Activated naive CD4-positive, alpha-beta T cell treated with anti-CD3 and anti-CD28 coated beads, Interleukin-2, amount 50 U/mL, for 24 hours (primary cell): ENCODE measurements around the gene C1orf116.

Experiments used
- H3K27ac Mint-ChIP-seq: one replicate; pipeline ENCODE4 v1.8.0; 2021; ENCODE audit warnings: mild to moderate bottlenecking, mixed read lengths
- H3K27me3 Mint-ChIP-seq: one replicate; pipeline ENCODE4 v1.8.0; 2021; ENCODE audit warnings: mixed read lengths
- H3K36me3 Mint-ChIP-seq: one replicate; pipeline ENCODE4 v1.8.0; 2021; ENCODE audit warnings: mixed read lengths
- H3K4me1 Mint-ChIP-seq: one replicate; pipeline ENCODE4 v1.8.0; 2021; ENCODE audit warnings: mixed read lengths
- H3K4me3 Mint-ChIP-seq: one replicate; pipeline ENCODE4 v1.8.0; 2021; ENCODE audit warnings: mild to moderate bottlenecking, mixed read lengths
- H3K9me3 Mint-ChIP-seq: one replicate; pipeline ENCODE4 v1.8.0; 2021; ENCODE audit warnings: mixed read lengths

C1orf116 gene

GRCh38 chr1:207021139-207021861, 11.3 kb downstream of the C1orf116 start:
- Mint-ChIP-seq H3K27me3 (peaks cover 3% of the 10 kb centered on the region), H3K4me3 (no peak overlapping the region), H3K9me3 (no peaks in the 10 kb centered on the region), H3K27ac (no peak overlapping the region), H3K4me1 (no peaks in the 10 kb centered on the region), H3K36me3 (no peaks in the 10 kb centered on the region)

- Mint-ChIP-seq H3K4me1 (no peaks in the 10 kb centered on the region), H3K27ac (no peak overlapping the region), H3K9me3 (no peaks in the 10 kb centered on the region), H3K4me3 (no peak overlapping the region), H3K36me3 (no peaks in the 10 kb centered on the region), H3K27me3 (peaks cover 2% of the 10 kb centered on the region)
Observed at GRCh38 chr1:207020709-207021107, 11.8 kb downstream of the C1orf116 start.

- Mint-ChIP-seq H3K36me3 (no peaks in the 10 kb centered on the region), H3K4me1 (no peaks in the 10 kb centered on the region), H3K27ac (no peak overlapping the region), H3K9me3 (no peaks in the 10 kb centered on the region), H3K27me3 (no peaks in the 10 kb centered on the region), H3K4me3 (no peak overlapping the region)
Observed at GRCh38 chr1:207020065-207020708, 12.4 kb downstream of the C1orf116 start.

- Mint-ChIP-seq H3K9me3 (no peaks in the 10 kb centered on the region), H3K36me3 (no peaks in the 10 kb centered on the region), H3K4me3 (no peak overlapping the region), H3K27me3 (no peaks in the 10 kb centered on the region), H3K4me1 (no peaks in the 10 kb centered on the region), H3K27ac (no peak overlapping the region)
Observed at GRCh38 chr1:207019661-207020060, 12.9 kb downstream of the C1orf116 start.

GRCh38 chr1:207019161-207019560, 13.4 kb downstream of the C1orf116 start:
- no peaks in the 10 kb centered on the region for H3K36me3 Mint-ChIP-seq
- no peaks in the 10 kb centered on the region for H3K4me1 Mint-ChIP-seq
- H3K27me3 Mint-ChIP-seq, result peaks cover 2% of the 10 kb centered on the region
- no peak overlapping the region for H3K4me3 Mint-ChIP-seq
- no peak overlapping the region for H3K27ac Mint-ChIP-seq
- H3K9me3 Mint-ChIP-seq, result no peaks in the 10 kb centered on the region

- H3K4me1 Mint-ChIP-seq, result no peaks in the 10 kb centered on the region
- no peak overlapping the region for H3K27ac Mint-ChIP-seq
- H3K4me3 Mint-ChIP-seq, result no peak overlapping the region
- H3K27me3 Mint-ChIP-seq, result peaks cover 3% of the 10 kb centered on the region
- no peaks in the 10 kb centered on the region for H3K9me3 Mint-ChIP-seq
- no peaks in the 10 kb centered on the region for H3K36me3 Mint-ChIP-seq
Observed at GRCh38 chr1:207018707-207019106, 13.8 kb downstream of the C1orf116 start.

- H3K4me1 Mint-ChIP-seq, result no peaks in the 10 kb centered on the region
- H3K27me3 Mint-ChIP-seq, result peaks cover 3% of the 10 kb centered on the region
- H3K9me3 Mint-ChIP-seq, result no peaks in the 10 kb centered on the region
- H3K27ac Mint-ChIP-seq, result no peak overlapping the region
- no peak overlapping the region for H3K4me3 Mint-ChIP-seq
- H3K36me3 Mint-ChIP-seq, result no peaks in the 10 kb centered on the region
Observed at GRCh38 chr1:207017615-207018559, 14.7 kb downstream of the C1orf116 start.

GRCh38 chr1:207015791-207016190, 16.8 kb downstream of the C1orf116 start:
- no peak overlapping the region for H3K4me3 Mint-ChIP-seq
- no peak overlapping the region for H3K27ac Mint-ChIP-seq
- no peaks in the 10 kb centered on the region for H3K9me3 Mint-ChIP-seq
- H3K4me1 Mint-ChIP-seq, result no peaks in the 10 kb centered on the region
- no peaks in the 10 kb centered on the region for H3K36me3 Mint-ChIP-seq
- H3K27me3 Mint-ChIP-seq, result peaks cover 6% of the 10 kb centered on the region

- Mint-ChIP-seq H3K27me3 (peaks cover 6% of the 10 kb centered on the region), H3K4me1 (no peaks in the 10 kb centered on the region), H3K9me3 (no peaks in the 10 kb centered on the region), H3K27ac (no peak overlapping the region), H3K4me3 (no peak overlapping the region), H3K36me3 (no peaks in the 10 kb centered on the region)
Observed at GRCh38 chr1:207014728-207015127, 17.8 kb downstream of the C1orf116 start.

GRCh38 chr1:207013321-207014085, 19.1 kb downstream of the C1orf116 start:
- Mint-ChIP-seq H3K27me3 (peaks cover 6% of the 10 kb centered on the region), H3K9me3 (no peaks in the 10 kb centered on the region), H3K27ac (no peak overlapping the region)

GRCh38 chr1:207010726-207011125, 21.8 kb downstream of the C1orf116 start:
- Mint-ChIP-seq H3K9me3 (no peaks in the 10 kb centered on the region), H3K4me3 (no peak overlapping the region), H3K36me3 (no peaks in the 10 kb centered on the region), H3K27me3 (peaks cover 8% of the 10 kb centered on the region), H3K4me1 (no peaks in the 10 kb centered on the region), H3K27ac (no peak overlapping the region)

More at GRCh38 chr1:207013321-207014085, 19.1 kb downstream of the C1orf116 start:
- H3K36me3 Mint-ChIP-seq, result no peaks in the 10 kb centered on the region
- H3K4me3 Mint-ChIP-seq, result no peak overlapping the region
- H3K4me1 Mint-ChIP-seq, result no peaks in the 10 kb centered on the region

- Mint-ChIP-seq H3K27me3 (peaks cover 8% of the 10 kb centered on the region), H3K4me1 (peaks cover 3% of the 10 kb centered on the region), H3K27ac (no peak overlapping the region), H3K9me3 (no peaks in the 10 kb centered on the region), H3K36me3 (no peaks in the 10 kb centered on the region), H3K4me3 (no peak overlapping the region)
Observed at GRCh38 chr1:207009945-207010344, 22.6 kb downstream of the C1orf116 start.

GRCh38 chr1:207009182-207009850, 23.2 kb downstream of the C1orf116 start:
- H3K27me3 Mint-ChIP-seq, result peaks cover 7% of the 10 kb centered on the region
- peaks cover 5% of the 10 kb centered on the region for H3K4me1 Mint-ChIP-seq
- H3K9me3 Mint-ChIP-seq, result no peaks in the 10 kb centered on the region
- H3K27ac Mint-ChIP-seq, result no peak overlapping the region
- no peak overlapping the region for H3K4me3 Mint-ChIP-seq
- H3K36me3 Mint-ChIP-seq, result no peaks in the 10 kb centered on the region

GRCh38 chr1:207007352-207008033, 25.1 kb downstream of the C1orf116 start:
- H3K4me1 Mint-ChIP-seq, result peaks cover 5% of the 10 kb centered on the region
- H3K9me3 Mint-ChIP-seq, result no peaks in the 10 kb centered on the region
- H3K27ac Mint-ChIP-seq, result no peak overlapping the region
- no peaks in the 10 kb centered on the region for H3K36me3 Mint-ChIP-seq
- H3K4me3 Mint-ChIP-seq, result no peak overlapping the region
- H3K27me3 Mint-ChIP-seq, result peaks cover 2% of the 10 kb centered on the region
